Spleen (tissue), 7 donors: ENCODE results near the gene JTB.

Experiments
- CTCF ChIP-seq, 11 experiments: fragments of 200-600 bp in 7 of 11; fragments of 450-650 bp in 4 of 11; sonication (generic) in 4 of 11; IDR thresholded peaks in 8 of 11; conservative IDR thresholded peaks in 3 of 11; 1 replicate in 7 of 11; 2 replicates in 4 of 11; pipeline versions ENCODE4 v1.4.0 to v1.8.0; 2016 to 2021; ENCODE audit warnings: antibody characterized with exemption in 11 of 11, inconsistent platforms in 4 of 11, mild to moderate bottlenecking in 1 of 11
- POLR2A ChIP-seq, 3 donors: fragments of 450-650 bp; IDR thresholded peaks; one replicate each; pipeline ENCODE4 v1.5.1; 2017; ENCODE audit warnings: antibody characterized with exemption in 3 of 3, mild to moderate bottlenecking in 1 of 3
- donor health status: DM: no; HTN: no; CAD: no; lungs with moderate emphysema.
- donor health status: DM: no; HTN: no; CAD: no.
- donor health status: DM: no; HTN: no; CAD: no.

- TF ChIP-seq CTCF (IDR thresholded peaks at IDR 0.05 in 8 of 11, conservative IDR thresholded peaks at IDR 0.05 in 3 of 11) (no peak), POLR2A (IDR thresholded peaks at IDR 0.05) (no peak)
Measured at GRCh38 chr1:153973525-153973924, 3.9 kb downstream of the JTB start.
